ENCODE data around the gene ACAP2.

DNA sequence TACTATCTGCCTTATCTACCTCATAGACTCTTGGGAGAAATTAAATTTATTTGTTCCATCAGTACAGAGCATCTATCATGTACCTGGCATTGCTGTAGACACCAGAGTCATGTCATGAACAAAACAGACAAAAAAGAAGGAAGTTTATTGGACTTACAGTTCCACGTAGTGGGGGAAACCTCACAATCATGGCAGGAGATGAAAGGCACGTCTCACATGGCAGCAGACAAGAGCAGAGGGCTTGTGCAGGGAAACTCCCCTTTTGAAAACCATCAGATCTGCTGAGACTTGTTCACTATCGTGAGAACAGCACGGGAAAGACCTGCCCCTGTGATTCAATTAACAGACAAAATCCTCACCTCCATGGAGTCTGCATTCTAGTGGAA lies 25.6 kb upstream of the ACAP2 start:
- TF ChIP-seq, protein P1, sequence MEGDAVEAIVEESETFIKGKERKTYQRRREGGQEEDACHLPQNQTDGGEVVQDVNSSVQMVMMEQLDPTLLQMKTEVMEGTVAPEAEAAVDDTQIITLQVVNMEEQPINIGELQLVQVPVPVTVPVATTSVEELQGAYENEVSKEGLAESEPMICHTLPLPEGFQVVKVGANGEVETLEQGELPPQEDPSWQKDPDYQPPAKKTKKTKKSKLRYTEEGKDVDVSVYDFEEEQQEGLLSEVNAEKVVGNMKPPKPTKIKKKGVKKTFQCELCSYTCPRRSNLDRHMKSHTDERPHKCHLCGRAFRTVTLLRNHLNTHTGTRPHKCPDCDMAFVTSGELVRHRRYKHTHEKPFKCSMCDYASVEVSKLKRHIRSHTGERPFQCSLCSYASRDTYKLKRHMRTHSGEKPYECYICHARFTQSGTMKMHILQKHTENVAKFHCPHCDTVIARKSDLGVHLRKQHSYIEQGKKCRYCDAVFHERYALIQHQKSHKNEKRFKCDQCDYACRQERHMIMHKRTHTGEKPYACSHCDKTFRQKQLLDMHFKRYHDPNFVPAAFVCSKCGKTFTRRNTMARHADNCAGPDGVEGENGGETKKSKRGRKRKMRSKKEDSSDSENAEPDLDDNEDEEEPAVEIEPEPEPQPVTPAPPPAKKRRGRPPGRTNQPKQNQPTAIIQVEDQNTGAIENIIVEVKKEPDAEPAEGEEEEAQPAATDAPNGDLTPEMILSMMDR (IDR thresholded peaks at IDR 0.05): no peak
- no peak for TF ChIP-seq PHF8 (IDR thresholded peaks at IDR 0.05; ENCODE audit: borderline replicate concordance, low read depth)
- no peak for TF ChIP-seq POLR2AphosphoS2 (conservative IDR thresholded peaks at IDR 0.05; ENCODE audit: low read length)
- TF ChIP-seq POLR2A (IDR thresholded peaks at IDR 0.05; ENCODE audit: low read length): no peak
- no peak for TF ChIP-seq CBX2 (IDR thresholded peaks at IDR 0.05; ENCODE audit: borderline replicate concordance, low read depth)
- TF ChIP-seq KDM5A (IDR thresholded peaks at IDR 0.05): no peak
- no peak for TF ChIP-seq ZSCAN20 (CRISPR knock-in tag; IDR thresholded peaks at IDR 0.05)
- no peak for TF ChIP-seq RNF2 (IDR thresholded peaks at IDR 0.05; ENCODE audit: borderline replicate concordance, low read depth)
- no peak for TF ChIP-seq EP300 (IDR thresholded peaks at IDR 0.05)
- TF ChIP-seq SMC3 (IDR thresholded peaks at IDR 0.05): no peak
- TF ChIP-seq, protein P2, sequence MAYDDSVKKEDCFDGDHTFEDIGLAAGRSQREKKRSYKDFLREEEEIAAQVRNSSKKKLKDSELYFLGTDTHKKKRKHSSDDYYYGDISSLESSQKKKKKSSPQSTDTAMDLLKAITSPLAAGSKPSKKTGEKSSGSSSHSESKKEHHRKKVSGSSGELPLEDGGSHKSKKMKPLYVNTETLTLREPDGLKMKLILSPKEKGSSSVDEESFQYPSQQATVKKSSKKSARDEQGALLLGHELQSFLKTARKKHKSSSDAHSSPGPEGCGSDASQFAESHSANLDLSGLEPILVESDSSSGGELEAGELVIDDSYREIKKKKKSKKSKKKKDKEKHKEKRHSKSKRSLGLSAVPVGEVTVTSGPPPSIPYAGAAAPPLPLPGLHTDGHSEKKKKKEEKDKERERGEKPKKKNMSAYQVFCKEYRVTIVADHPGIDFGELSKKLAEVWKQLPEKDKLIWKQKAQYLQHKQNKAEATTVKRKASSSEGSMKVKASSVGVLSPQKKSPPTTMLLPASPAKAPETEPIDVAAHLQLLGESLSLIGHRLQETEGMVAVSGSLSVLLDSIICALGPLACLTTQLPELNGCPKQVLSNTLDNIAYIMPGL (CRISPR knock-in tag; IDR thresholded peaks at IDR 0.05; ENCODE audit: borderline replicate concordance): no peak
- TF ChIP-seq, protein P3, sequence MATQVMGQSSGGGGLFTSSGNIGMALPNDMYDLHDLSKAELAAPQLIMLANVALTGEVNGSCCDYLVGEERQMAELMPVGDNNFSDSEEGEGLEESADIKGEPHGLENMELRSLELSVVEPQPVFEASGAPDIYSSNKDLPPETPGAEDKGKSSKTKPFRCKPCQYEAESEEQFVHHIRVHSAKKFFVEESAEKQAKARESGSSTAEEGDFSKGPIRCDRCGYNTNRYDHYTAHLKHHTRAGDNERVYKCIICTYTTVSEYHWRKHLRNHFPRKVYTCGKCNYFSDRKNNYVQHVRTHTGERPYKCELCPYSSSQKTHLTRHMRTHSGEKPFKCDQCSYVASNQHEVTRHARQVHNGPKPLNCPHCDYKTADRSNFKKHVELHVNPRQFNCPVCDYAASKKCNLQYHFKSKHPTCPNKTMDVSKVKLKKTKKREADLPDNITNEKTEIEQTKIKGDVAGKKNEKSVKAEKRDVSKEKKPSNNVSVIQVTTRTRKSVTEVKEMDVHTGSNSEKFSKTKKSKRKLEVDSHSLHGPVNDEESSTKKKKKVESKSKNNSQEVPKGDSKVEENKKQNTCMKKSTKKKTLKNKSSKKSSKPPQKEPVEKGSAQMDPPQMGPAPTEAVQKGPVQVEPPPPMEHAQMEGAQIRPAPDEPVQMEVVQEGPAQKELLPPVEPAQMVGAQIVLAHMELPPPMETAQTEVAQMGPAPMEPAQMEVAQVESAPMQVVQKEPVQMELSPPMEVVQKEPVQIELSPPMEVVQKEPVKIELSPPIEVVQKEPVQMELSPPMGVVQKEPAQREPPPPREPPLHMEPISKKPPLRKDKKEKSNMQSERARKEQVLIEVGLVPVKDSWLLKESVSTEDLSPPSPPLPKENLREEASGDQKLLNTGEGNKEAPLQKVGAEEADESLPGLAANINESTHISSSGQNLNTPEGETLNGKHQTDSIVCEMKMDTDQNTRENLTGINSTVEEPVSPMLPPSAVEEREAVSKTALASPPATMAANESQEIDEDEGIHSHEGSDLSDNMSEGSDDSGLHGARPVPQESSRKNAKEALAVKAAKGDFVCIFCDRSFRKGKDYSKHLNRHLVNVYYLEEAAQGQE (IDR thresholded peaks at IDR 0.05): no peak
- no peak for TF ChIP-seq CHD4 (IDR thresholded peaks at IDR 0.05; ENCODE audit: borderline replicate concordance)

Data from A549 (cell line).